NCI-H82 treated with DMSO at 0.1 percent for 48 hours (cell line): ENCODE data around the gene C1orf115.
"Not testable (repeated sequence)": the region's sequence is repeated elsewhere in the genome, so short reads cannot be mapped to it uniquely, and the experiment has no call there.

Experiments used
- DNase-seq: peaks from one replicate; lab custom pipeline; 2025; ENCODE audit not compliant: unreplicated experiment; lab: John Stamatoyannopoulos, UW

The C1orf115 gene, protein sequence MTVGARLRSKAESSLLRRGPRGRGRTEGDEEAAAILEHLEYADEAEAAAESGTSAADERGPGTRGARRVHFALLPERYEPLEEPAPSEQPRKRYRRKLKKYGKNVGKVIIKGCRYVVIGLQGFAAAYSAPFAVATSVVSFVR

DNA sequence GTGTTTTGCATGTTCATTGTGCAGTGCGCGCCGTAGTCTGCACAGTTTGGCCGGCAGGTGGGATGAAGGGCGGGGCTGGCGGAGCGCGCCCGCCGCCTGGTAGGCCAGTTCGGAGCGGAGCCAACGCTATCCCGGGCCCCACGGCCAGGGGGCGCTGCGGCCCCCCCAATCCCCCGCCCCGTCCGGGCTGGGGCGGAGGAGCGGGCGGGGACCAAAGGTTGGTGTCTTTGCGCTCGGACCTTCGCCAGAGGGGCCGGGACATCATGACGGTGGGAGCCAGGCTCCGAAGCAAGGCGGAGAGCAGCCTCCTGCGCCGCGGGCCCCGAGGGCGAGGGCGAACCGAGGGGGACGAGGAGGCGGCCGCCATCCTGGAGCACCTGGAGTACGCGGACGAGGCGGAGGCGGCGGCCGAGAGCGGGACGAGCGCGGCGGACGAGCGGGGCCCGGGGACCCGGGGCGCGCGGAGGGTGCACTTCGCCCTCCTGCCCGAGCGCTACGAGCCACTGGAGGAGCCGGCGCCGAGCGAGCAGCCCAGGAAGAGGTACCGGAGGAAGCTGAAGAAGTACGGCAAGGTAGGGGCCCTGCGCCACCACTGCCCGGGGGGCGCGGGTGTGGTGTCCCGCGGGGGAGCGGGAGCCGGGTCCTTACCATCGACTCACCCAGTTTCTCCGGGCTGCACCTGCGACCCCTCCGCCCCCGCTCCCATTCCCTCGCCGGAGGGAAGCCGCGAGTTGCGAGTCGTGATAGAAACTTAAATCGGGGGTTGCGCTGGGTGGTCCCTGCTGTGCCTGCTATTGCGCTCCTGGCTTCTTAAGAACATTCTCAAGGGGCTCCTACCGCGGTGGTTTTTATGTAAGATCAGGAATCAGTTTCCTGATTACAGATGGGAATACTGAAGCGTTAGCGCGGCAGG lies at the start of gene C1orf115:
TSS of gene C1orf115 (plus strand) at position 224 of the 913 bp plus-strand sequence. CDS start at position 264, 40 bp downstream.
- peak; percentile 45 for DNase-seq

DNA sequence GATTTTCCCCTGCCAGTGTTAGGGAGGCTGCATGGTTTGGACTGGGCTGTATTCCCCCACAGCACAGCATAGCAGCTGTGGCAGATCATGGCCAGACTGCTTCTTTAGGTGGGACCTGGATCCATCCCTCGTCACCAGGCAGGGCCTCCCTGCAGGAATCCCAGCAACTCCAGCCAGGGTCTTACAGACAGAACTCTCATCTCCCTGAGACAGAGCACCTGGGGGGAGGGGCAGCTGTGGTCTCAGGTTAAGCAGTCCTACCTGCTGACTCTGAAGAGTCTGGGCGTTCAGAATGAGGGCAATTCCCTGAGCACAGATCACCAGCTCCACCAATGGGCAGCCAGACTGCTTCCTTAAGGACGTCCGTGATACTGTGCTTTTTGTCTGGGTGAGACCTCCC lies 47.9 kb upstream of the C1orf115 start:
- no peak for DNase-seq

- DNase-seq: peak; percentile 39
Measured at GRCh38 chr1:220652995-220653394, 37.2 kb upstream of the C1orf115 start.

GRCh38 chr1:220655509-220655908 lies 34.7 kb upstream of the C1orf115 start:
- no peak for DNase-seq

DNA sequence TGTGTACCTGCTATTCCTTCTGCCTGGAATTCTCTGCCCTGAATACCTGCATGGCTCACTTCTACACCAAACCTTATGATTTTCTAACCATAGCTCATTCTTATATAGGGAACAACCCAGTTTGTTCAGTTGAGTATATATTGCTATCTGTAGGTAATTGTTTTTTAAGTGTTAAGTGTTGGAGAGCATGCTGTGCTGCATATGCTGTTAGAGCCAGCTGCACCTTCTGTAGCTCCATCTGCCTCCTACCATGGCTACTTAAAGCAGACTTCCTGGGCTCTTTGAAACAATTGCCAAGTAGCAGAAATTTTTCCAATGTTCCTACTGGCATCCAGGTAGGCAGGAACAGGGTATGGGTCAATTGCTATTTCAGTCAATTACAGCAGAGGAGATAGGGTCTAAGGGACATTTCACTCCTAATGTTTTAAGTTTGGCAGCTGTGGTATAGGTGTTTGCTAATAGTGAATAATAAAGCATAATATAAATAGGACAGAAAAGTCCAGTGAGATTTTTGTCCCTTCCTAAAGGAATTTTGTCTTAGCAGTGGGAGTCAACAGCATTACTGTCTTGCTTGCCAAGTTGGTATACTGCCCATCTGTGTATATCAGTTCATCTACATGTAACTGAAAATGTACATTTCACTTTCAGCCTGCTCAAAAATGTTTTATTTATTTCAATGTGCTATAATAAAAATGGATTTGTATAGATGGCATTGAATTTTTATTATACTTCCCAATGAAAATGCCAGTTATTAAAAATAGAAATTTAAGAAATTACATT lies 34.0 kb upstream of the C1orf115 start:
- no peak for DNase-seq

DNA sequence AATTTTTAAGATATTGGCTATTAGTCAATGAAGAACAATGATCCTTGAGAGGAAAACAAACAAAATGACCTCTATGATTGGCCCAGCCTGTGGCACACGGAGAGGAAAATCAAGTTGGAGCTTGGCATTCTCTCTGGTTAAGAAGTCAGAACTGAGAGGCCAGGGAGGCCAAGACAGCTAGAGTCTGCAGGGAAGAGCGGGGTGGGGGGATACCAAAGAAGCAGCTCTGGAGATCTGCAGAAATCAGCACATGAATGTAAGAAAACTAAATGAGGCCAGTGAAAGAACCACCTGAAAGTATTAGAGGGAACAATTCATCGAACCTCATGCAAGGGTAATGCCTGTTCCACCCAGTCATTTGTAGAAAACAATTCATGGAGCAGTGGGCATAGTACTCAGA lies 23.8 kb upstream of the C1orf115 start:
- no peak for DNase-seq

- peak; percentile 1 for DNase-seq
Measured at GRCh38 chr1:220669005-220669404, 21.2 kb upstream of the C1orf115 start.

- no peak for DNase-seq
Measured at GRCh38 chr1:220670365-220670764, 19.8 kb upstream of the C1orf115 start.

DNA sequence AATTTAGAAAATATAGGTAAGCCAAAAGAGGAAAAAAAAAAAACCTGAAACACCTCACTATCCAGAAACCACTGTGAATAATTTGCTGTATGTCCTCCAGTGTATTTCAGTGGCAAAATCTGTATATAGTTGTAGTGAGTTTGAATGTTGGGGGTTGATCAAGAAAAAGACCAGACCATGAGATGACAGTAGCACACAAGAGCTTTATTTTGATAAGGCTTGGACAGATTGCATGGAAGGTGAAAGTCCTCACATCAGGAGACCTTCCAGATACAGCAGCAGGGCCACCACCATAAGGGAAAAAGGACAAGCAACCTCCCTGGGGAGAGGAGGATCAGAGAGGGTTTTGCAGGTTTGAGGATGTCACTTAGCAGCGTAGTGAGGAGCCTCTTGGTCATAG lies 16.2 kb upstream of the C1orf115 start:
- no peak for DNase-seq

- DNase-seq: no peak
Measured at GRCh38 chr1:220677251-220677650, 12.9 kb upstream of the C1orf115 start.

DNA sequence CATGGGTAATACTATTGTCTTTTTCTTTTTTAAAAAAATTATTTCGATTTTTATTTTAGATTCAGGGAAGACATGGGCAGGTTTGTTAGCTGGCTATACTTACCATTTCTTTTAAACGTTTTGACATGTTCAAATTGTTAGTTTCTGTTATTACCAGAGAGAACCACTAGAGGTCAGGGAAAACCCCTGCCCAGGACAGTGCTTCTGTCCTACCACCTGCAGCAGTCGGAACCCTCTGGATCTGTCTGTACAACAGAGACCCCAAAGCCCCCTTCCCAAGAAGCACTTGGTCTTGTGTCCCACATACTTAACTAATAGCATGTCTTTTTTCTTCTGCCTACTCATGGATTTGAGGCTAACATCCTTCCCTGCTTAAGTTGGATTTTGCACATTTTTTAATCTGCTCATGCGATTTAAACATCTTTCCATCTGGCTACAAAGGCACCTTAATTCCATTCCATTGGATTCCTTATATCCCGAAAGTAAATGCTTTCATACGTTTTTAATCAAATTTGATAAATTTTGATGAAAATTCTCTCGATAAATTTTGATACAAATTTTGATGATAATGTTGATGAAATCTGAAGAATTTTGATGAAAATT lies 10.0 kb upstream of the C1orf115 start:
- peak; percentile 74 for DNase-seq

DNA sequence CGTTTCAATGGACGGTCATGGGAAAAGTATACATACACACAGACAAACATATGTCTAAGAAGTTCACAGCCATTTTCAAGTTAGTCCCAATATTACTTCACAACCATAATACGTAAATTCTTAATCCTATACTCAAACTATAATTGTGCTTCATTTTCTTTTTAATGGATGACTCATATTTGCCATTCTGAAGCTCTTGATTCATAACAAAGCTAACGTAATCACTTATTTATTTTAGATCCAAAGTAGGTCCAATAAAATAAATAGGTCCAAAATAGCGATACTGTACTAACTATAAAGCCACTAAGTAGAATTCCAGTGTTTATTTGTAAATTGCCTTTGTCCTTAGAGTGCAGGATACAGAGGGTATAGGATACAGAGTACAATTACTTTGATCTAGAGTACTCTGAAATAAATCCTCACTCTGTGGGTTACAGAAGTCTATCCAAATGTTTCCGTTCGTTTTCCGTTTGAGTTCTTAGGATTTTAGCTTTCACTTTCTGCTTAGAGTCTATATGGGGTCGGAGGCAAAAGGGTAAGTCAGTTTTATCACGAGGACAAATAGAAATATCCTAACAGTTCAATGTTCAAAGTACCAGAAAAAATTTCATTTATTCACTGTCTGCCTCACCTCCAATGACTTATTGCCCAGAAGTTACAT lies 8.8 kb upstream of the C1orf115 start:
- no peak for DNase-seq

DNA sequence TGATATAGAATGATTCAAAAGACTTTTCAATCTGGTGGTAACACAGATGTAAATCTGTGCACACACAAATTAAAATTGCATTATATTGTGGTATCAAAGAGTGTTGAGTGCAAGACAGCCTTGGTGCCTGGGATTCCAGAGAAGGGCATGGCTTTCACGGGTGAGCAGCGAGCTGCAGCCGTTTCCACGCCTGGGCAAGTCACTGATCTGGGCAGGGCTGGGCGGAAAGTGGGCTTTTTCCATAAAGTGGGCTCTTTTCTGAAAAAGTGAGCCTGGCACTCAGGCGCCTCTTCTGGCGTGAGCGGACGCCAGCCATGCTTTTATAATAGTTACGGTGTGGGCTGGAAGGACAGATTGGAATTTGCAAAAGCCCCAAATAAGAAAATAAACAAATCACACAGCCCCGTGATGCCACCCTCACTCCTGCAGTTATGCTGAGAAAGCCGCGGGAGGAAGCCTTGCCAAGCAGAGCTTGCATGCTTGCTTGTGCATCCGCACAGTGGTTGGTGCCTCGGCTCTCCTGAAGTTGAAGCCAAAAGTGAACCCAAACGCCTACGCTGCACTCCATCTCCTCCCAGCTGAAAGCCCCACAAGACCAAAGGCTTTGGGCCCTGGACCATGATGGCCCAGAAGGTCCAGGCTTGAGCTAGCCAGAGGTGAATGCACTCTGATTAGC lies 7.1 kb upstream of the C1orf115 start:
- no peak for DNase-seq

DNA sequence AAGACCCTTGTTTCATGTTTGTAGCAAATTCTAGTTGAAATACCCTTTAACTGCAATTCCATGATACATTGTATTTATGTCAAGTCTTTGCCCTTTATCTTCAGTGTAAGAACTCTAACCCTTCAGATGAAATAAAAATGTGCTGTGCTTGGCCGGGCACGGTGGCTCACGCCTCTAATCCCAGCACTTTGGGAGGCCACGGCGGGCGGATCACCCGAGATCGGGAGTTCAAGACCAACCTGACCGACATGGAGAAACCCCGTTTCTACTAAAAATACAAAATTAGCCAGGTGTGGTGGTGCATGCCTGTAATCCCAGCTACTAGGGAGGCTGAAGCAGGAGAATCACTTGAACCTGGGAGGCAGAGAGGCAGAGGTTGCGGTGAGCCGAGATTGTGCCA lies 6.4 kb upstream of the C1orf115 start:
- DNase-seq: not testable (repeated sequence)

- DNase-seq: no peak
Measured at GRCh38 chr1:220684890-220685289, 5.3 kb upstream of the C1orf115 start.

DNA sequence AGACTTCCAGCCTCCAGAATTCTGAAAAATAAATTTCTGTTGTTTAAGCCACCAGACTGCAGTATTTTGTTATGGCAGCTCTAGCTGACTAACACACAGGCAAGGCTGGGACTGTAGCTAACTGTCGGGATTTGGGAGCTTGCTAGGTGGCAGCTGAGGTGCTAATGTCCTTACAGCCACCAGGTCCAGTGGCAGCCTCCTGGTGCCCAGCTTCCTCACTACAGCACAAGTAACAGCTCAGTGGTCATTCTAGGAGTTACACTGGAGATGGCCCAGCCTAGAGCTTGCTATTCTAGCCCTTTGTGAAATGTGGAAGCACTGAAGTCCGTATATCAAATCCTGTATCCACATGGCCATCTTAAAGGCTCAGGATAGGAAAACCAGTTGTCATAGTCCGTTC lies 4.3 kb upstream of the C1orf115 start:
- DNase-seq: no peak

GRCh38 chr1:220687809-220688208 lies 2.4 kb upstream of the C1orf115 start:
- no peak for DNase-seq

- no peak for DNase-seq
Measured at GRCh38 chr1:220689666-220690065, 497 bp upstream of the C1orf115 start.

- DNase-seq: no peak
Measured at GRCh38 chr1:220691053-220691684, 1.0 kb downstream of the C1orf115 start.
